ENCODE data around the gene KCTD17. TPM values are rescaled to one million over a fixed set of nuclear protein-coding genes. Genes with fewer than 3 reads are reported as not detected.
A peak's percentile ranks its signal among the peaks of the same experiment; 100 is the strongest.

KCTD17 gene
- total and polyA plus RNA-seq, 10 donors = 10.7 to 27.5 (median 17.3) TPM

- no peak overlapping the region for H3K27ac ChIP-seq
- no peak overlapping the region for H3K4me3 ChIP-seq
- H3K36me3 ChIP-seq = no peaks in the 10 kb centered on the region
- DNase-seq = no peak
- H3K9me3 ChIP-seq = no peaks in the 10 kb centered on the region
- intact Hi-C loops (cut with DNase I; ENCODE audit: low total_unique reads) = no loop called here
- peaks cover 0 to 38% (median 18%) of the 10 kb centered on the region in 6 donors for H3K4me1 ChIP-seq
- WGBS, 5 donors = 77 to 88% (median 85%) methylated on average over 11 to 12 of the region's 12 CpGs
- H3K27me3 ChIP-seq (replicated peaks in 1 of 7) = peaks cover 0 to 6% (median 0%) of the 10 kb centered on the region in 7 donors
- TF ChIP-seq CTCF (IDR thresholded peaks at IDR 0.05 in 8 of 11, conservative IDR thresholded peaks at IDR 0.05 in 3 of 11) = no peak
- no peak for TF ChIP-seq POLR2AphosphoS5 (IDR thresholded peaks at IDR 0.05)
- TF ChIP-seq POLR2A (IDR thresholded peaks at IDR 0.05) = no peak
Observed at GRCh38 chr22:37014835-37015586, 36.5 kb upstream of the KCTD17 start.

- Histone ChIP-seq H3K36me3 (no peaks in the 10 kb centered on the region), H3K4me3 (no peak overlapping the region), H3K4me1 (peaks cover 4 to 43% (median 23%) of the 10 kb centered on the region in 6 donors), H3K9me3 (no peaks in the 10 kb centered on the region), H3K27ac (no peak overlapping the region), H3K27me3 (replicated peaks in 1 of 7) (peaks cover 0 to 6% (median 0%) of the 10 kb centered on the region in 7 donors)
- intact Hi-C loops (cut with DNase I; ENCODE audit: low total_unique reads) = no loop called here
- TF ChIP-seq POLR2A (IDR thresholded peaks at IDR 0.05) = no peak
- TF ChIP-seq POLR2AphosphoS5 (IDR thresholded peaks at IDR 0.05) = no peak
- no peak for TF ChIP-seq CTCF (IDR thresholded peaks at IDR 0.05 in 8 of 11, conservative IDR thresholded peaks at IDR 0.05 in 3 of 11)
- DNase-seq = no peak
- 77 to 91% (median 90%) methylated on average over 4 of the region's 4 CpGs for WGBS, 5 donors
Observed at GRCh38 chr22:37015587-37015878, 36.0 kb upstream of the KCTD17 start.

- no peak overlapping the region for H3K4me3 ChIP-seq
- H3K36me3 ChIP-seq = no peaks in the 10 kb centered on the region
- 86 to 94% (median 89%) methylated on average over 14 of the region's 14 CpGs for WGBS, 5 donors
- no peak for DNase-seq
- H3K27me3 ChIP-seq (replicated peaks in 1 of 7) = peaks cover 0 to 6% (median 0%) of the 10 kb centered on the region in 7 donors
- no peaks in the 10 kb centered on the region for H3K9me3 ChIP-seq
- H3K27ac ChIP-seq = peak overlapping the region in 1 of 8 donors; percentile 17
- peaks cover 5 to 51% (median 30%) of the 10 kb centered on the region in 6 donors for H3K4me1 ChIP-seq
- TF ChIP-seq POLR2AphosphoS5 (IDR thresholded peaks at IDR 0.05) (no peak), CTCF (IDR thresholded peaks at IDR 0.05 in 8 of 11, conservative IDR thresholded peaks at IDR 0.05 in 3 of 11) (no peak), POLR2A (IDR thresholded peaks at IDR 0.05) (no peak)
- intact Hi-C loops (cut with DNase I; ENCODE audit: low total_unique reads) = no loop called here
Observed at GRCh38 chr22:37016134-37016910, 35.2 kb upstream of the KCTD17 start.

- peak overlapping the region in 1 of 8 donors; percentile 17 for H3K27ac ChIP-seq
- H3K9me3 ChIP-seq = no peaks in the 10 kb centered on the region
- TF ChIP-seq POLR2A (IDR thresholded peaks at IDR 0.05) (no peak), POLR2AphosphoS5 (IDR thresholded peaks at IDR 0.05) (no peak), CTCF (IDR thresholded peaks at IDR 0.05 in 8 of 11, conservative IDR thresholded peaks at IDR 0.05 in 3 of 11) (no peak)
- 89 to 96% (median 93%) methylated on average over 10 of the region's 10 CpGs for WGBS, 5 donors
- H3K27me3 ChIP-seq (replicated peaks in 1 of 7) = peaks cover 0 to 6% (median 0%) of the 10 kb centered on the region in 7 donors
- intact Hi-C loops (cut with DNase I; ENCODE audit: low total_unique reads) = no loop called here
- no peak for DNase-seq
- peak overlapping the region in 1 of 8 donors; percentile 94 for H3K4me3 ChIP-seq
- no peaks in the 10 kb centered on the region for H3K36me3 ChIP-seq
- peaks cover 5 to 60% (median 40%) of the 10 kb centered on the region in 6 donors for H3K4me1 ChIP-seq
Observed at GRCh38 chr22:37017356-37017755, 34.2 kb upstream of the KCTD17 start.
